Medulla oblongata (tissue), 1 donor: ENCODE results near the gene MDM4.

Experiments
- DNase-seq: peaks from one replicate; pipeline ENCODE4 v3.0.0-alpha.2; 2015; ENCODE audit errors: extremely low spot score

Gene MDM4

GRCh38 chr1:204578867-204579664 lies 62.9 kb downstream of the MDM4 start:
- DNase-seq, result peak; percentile 21

GRCh38 chr1:204579681-204580080 lies 63.5 kb downstream of the MDM4 start:
- DNase-seq, result no peak

GRCh38 chr1:204580862-204581261 lies 64.7 kb downstream of the MDM4 start:
- no peak for DNase-seq

- DNase-seq, result no peak
Measured at GRCh38 chr1:204581759-204582158, 65.6 kb downstream of the MDM4 start.

- peak; percentile 54 for DNase-seq
Measured at GRCh38 chr1:204583909-204584632, 67.9 kb downstream of the MDM4 start.

GRCh38 chr1:204584699-204585372 lies 68.6 kb downstream of the MDM4 start:
- no peak for DNase-seq

- DNase-seq, result no peak
Measured at GRCh38 chr1:204587621-204588020, 71.4 kb downstream of the MDM4 start.

GRCh38 chr1:204588826-204589225 lies 72.6 kb downstream of the MDM4 start:
- no peak for DNase-seq

GRCh38 chr1:204589409-204590038 lies 73.3 kb downstream of the MDM4 start:
- DNase-seq, result no peak

- DNase-seq, result no peak
Measured at GRCh38 chr1:204591473-204592090, 75.4 kb downstream of the MDM4 start.

GRCh38 chr1:204592246-204592948 lies 76.2 kb downstream of the MDM4 start:
- no peak for DNase-seq

GRCh38 chr1:204598319-204598969 lies 82.2 kb downstream of the MDM4 start:
- DNase-seq, result no peak

GRCh38 chr1:204599098-204599497 lies 82.9 kb downstream of the MDM4 start:
- DNase-seq, result no peak

GRCh38 chr1:204599596-204599995 lies 83.4 kb downstream of the MDM4 start:
- DNase-seq, result no peak

- no peak for DNase-seq
Measured at GRCh38 chr1:204600203-204600602, 84.0 kb downstream of the MDM4 start.

GRCh38 chr1:204600968-204601367 lies 84.8 kb downstream of the MDM4 start:
- no peak for DNase-seq

GRCh38 chr1:204602111-204602579 lies 85.9 kb downstream of the MDM4 start:
- no peak for DNase-seq

GRCh38 chr1:204602871-204603542 lies 86.8 kb downstream of the MDM4 start:
- no peak for DNase-seq

GRCh38 chr1:204605791-204606190 lies 89.6 kb downstream of the MDM4 start:
- DNase-seq, result no peak
